Measurements from ENCODE around the gene SPC25. TPM values are rescaled to one million over a fixed set of nuclear protein-coding genes. Genes with fewer than 3 reads are reported as not detected.

The SPC25 gene
- total and polyA plus RNA-seq, 2 experiments from 2014 or later = 23.4 to 72.7 TPM

GRCh38 chr2:168912901-168913369, 22.7 kb upstream of the SPC25 start:
- DNase-seq (ENCODE audit: low spot score) (peak; percentile 72), ATAC-seq (peak; percentile 87)
- H3K9me2 ChIP-seq (ENCODE audit: insufficient read depth) = 0 out of 2 replicates have a peak, but pooled peaks cover 4% of the 10 kb centered on the region
- peak overlapping the region; percentile 42 for H3K4me3 ChIP-seq
- no peak overlapping the region for H3K27ac ChIP-seq (ENCODE audit: low read depth)
- H2AFZ ChIP-seq = peak overlapping the region; percentile 82
- Mint-ChIP-seq H3K9me3 (peaks cover 11% of the 10 kb centered on the region; the same call in 2 of the 3 replicates), H3K36me3 (ENCODE audit: low read depth) (peaks cover 11% of the 10 kb centered on the region; the same call in 2 of the 3 replicates), H3K4me1 (peaks cover 52% of the 10 kb centered on the region), H3K4me3 (peak overlapping the region; percentile 46; the same call in 2 of the 3 replicates), H3K27ac (no peak overlapping the region), H3K27me3 (ENCODE audit: insufficient read depth, low read depth, poor library complexity) (peaks cover 16% of the 10 kb centered on the region)
- H3K27me3 ChIP-seq (ENCODE audit: insufficient read depth) = peaks cover 8% of the 10 kb centered on the region; the same call in 1 of the 2 replicates
- H3K79me2 ChIP-seq (replicated peaks; ENCODE audit: insufficient read depth) = no peaks in the 10 kb centered on the region
- H3F3A ChIP-seq (replicated peaks; ENCODE audit: low read depth) = 0 out of 2 replicates have a peak, but pooled peaks cover 6% of the 10 kb centered on the region
- peaks cover 58% of the 10 kb centered on the region for H3K4me1 ChIP-seq (ENCODE audit: insufficient read depth)
- TF ChIP-seq NANOG (IDR thresholded peaks at IDR 0.05; ENCODE audit: borderline replicate concordance) (no peak), ZNF462 (CRISPR knock-in tag; IDR thresholded peaks at IDR 0.05) (no peak), POLR2AphosphoS5 (IDR thresholded peaks at IDR 0.05; ENCODE audit: low read depth) (no peak), REST (IDR thresholded peaks at IDR 0.05; ENCODE audit: unreplicated experiment) (no peak), EZH2 (IDR thresholded peaks at IDR 0.05; ENCODE audit: low read depth, unreplicated experiment) (no peak), JUNB (IDR thresholded peaks at IDR 0.05; ENCODE audit: unreplicated experiment) (no peak), EZH2phosphoT487 (IDR thresholded peaks at IDR 0.05; ENCODE audit: unreplicated experiment) (no peak), CREB1 (CRISPR knock-in tag; IDR thresholded peaks at IDR 0.05; ENCODE audit: low read depth) (no peak), STAT1 (IDR thresholded peaks at IDR 0.05; ENCODE audit: unreplicated experiment) (no peak), ZNF331 (CRISPR knock-in tag; IDR thresholded peaks at IDR 0.05; ENCODE audit: low read depth) (no peak), ZNF114 (CRISPR knock-in tag; IDR thresholded peaks at IDR 0.05) (no peak), ETS1 (IDR thresholded peaks at IDR 0.05) (no peak), CTCF (conservative IDR thresholded peaks at IDR 0.05; ENCODE audit: low read depth in 2 of 2) (no peak)
- no peaks in the 10 kb centered on the region for H4K20me1 ChIP-seq (replicated peaks; ENCODE audit: insufficient read depth)
- H3K36me3 ChIP-seq (ENCODE audit: insufficient read depth) = peaks cover 9% of the 10 kb centered on the region; the same call in 1 of the 2 replicates
- peak overlapping the region; percentile 68 for H3K4me2 ChIP-seq
